C4-2B (cell line): ENCODE measurements around the gene P2RY2.

ENCODE experiments used
- CTCF ChIP-seq: fragments of 450-650 bp; conservative IDR thresholded peaks from 2 replicates; pipeline ENCODE4 v1.5.1; 2017; ENCODE audit warnings: mild to moderate bottlenecking
- ZFX ChIP-seq: fragments of 450-650 bp; IDR thresholded peaks from 2 replicates; pipeline ENCODE4 v1.6.1; 2017

GRCh38 chr11:73235236-73235786, 17.2 kb downstream of the P2RY2 start:
- TF ChIP-seq CTCF, result no peak
- no peak for TF ChIP-seq ZFX
